NCI-H1048 (cell line): ENCODE measurements around the gene DUSP14.
"Not testable (repeated sequence)": the region's sequence is repeated elsewhere in the genome, so short reads cannot be mapped to it uniquely, and the experiment has no call there.

Source experiments
- DNase-seq: peaks from one replicate; lab custom pipeline; 2025; lab: John Stamatoyannopoulos, UW

Gene DUSP14, protein sequence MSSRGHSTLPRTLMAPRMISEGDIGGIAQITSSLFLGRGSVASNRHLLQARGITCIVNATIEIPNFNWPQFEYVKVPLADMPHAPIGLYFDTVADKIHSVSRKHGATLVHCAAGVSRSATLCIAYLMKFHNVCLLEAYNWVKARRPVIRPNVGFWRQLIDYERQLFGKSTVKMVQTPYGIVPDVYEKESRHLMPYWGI

DNA sequence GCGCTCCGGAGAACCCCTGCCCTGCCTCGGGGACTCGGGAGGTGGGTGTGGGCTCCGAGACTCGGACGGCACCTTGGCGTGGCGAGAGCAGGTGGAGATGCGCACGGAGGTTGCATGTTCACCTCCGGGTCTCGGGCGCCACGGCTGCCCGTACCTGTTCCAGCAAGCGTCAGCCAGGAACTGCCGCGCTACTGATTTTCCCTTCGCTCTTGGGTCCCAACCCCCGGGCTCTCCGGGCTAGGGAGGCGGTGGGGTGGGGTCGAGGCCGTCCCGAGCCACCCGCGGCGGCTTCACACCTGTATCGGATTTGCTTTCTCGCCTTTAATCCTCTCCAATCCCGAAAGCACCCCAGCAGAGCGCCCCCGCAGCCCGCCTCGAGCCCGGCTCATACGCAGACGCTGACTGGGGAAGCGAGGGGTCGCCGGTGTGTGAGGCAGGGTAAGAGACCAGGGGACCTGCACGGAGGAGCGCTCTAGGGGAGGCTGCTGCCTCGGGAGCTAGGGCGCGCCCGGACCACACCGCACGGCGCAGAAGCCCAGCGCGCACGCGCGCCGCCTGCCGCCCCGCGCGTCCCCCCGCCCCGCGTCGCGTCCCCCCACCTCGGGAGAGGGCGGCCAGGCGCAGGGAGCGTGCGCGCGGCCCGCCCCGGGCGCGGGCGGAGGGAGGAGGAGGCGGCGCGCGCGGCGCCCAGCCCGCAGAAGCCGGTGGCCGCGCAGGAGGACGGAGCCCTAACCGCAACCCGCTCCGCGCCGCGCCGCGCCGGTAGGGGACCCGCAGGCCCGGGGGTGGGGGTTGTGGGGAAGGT lies at the start of gene DUSP14:
Gene DUSP14, plus strand, starts transcription at position 695 of the 805 bp plus-strand sequence. CDS start 22,382 bp downstream, outside the sequence.
- DNase-seq = peak; percentile 78

DNA sequence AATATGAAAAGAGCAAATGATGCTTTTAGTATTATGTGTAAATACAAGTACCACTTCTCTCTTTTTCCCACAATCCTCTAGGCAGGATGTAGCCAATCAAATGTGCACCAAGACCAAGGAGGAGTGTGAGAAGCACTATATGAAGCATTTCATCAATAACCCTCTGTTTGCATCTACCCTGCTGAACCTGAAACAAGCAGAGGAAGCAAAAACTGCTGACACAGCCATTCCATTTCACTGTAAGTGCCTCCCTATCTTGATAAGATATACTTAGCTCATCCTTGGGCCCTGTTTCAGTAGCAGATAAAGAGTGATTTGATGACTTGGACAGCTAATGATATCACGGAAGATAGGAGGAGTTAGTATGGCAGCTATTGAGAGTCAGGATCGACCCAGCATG lies 49.3 kb upstream of the DUSP14 start:
- no peak for DNase-seq

DNA sequence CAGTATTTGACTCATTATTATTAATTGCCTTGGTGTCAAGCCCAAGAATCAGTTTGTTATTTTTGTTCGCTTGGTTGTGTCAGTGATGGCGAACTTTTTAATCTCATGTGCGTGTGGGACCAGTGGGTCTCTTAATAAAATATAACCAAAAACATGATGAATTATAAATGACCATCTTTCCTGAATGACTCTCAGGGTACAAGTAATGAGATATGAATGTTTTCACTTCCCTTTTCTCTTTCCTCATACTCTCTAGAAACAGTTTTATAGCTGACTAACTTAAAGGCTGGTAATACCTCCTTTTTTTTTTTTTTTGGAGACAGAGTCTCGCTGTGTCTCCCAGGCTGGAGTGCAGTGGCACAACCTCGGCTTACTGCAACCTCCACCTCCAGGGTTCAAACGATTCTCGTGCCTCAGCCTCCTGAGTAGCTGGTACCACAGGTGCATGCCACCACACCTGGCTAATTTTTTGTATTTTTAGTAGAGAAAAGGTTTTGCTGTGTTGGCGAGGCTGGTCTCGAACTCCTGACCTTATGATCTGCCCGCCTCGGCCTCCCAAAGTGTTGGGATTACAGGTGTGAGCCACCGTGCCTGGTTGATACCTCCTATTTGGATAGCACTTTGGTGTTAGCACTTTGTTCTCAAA lies 48.2 kb upstream of the DUSP14 start:
- not testable (repeated sequence) for DNase-seq

DNA sequence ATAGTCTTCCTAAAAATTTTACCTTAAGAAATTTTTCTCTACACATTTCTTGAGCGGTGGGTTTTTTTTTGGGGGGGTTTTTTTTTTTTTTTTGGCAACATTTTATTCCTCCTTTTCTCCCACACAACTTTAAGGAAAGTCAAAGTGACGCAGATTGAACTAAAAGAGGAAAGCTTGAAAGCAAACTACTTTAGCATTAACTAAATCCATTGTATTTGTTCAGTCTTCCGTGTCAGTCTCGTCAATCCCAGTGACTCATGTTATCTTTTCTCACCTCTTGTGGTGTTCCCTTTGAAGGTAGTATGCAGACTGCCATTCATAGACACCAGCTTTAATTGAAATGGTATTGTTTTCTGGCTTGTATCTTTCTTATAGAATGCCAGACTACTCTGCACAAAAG lies 43.7 kb upstream of the DUSP14 start:
- no peak for DNase-seq

DNA sequence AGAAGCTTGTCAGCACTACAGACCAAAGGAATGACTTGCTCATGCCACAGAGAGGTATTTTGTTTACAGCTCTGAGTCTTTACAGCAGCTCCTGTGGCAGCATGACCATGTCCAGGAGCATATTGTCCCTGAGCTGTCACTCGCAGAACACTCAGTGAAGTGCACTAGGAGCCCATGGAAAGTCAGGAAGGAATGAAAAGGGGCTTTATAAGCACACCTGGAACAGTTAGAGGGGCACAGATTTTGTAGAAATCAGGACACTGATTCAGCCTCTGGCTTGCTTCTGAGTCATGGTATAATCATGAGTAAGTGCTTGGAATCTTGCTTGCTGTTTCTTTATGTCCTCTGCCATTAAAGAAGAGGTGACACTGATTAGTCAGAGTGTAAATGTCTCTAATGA lies 42.0 kb upstream of the DUSP14 start:
- DNase-seq = no peak

DNA sequence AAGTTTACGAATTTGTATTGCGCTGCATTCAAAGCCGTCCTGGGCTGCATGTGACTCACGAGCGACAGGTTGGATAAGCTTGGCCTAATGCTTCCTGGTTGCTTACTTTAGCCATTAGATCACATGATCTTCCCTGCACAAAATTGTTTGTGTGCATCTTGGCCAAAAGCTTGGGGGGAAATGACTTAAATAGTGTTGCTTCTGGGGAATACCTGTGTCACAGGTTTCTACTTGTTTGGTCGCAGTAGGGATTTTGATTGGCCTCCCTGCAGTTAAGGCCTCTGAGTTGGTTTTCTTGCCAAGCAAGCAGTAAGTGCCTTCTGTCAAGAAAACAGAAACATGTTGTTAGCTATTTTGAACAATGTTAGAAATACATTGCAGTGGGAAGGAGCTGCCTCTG lies 39.6 kb upstream of the DUSP14 start:
- DNase-seq = no peak

DNA sequence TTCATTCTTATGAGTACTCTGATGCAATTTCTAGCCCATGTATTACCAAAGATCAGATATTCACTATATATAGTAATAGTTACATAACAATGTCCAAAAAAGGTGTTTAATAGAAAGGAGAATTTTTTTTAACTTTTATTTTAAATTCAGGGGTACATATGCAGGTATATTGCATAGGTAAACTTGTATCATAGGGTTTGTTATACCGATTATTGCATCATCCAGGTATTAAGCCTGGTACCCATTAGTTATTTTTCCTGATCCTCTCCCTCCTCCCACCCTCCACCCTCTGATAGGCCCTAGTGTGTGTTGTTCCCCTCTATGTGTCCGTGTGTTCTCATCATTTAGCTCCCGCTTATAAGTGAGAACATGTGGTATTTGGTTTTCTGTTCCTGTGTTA lies 31.9 kb upstream of the DUSP14 start:
- DNase-seq = not testable (repeated sequence)

DNA sequence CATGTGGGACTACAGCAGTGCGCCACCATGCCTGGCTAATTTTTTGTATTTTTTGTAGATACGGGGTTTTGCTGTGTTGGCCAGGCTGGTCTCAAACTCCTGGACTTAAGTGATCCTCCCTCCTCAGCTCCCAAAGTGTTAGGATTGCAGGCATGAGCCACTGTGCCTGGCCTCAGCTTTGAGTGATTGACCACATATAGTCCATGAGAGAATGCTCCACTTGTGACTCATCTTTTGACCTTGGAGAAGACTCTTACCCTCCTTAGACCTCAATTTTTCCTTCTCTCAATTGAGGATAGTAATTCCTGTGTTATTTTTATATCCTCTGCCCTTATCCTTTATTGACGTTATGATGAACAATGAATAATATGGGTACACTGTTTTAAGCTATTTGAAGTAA lies 30.9 kb upstream of the DUSP14 start:
- DNase-seq = no peak

DNA sequence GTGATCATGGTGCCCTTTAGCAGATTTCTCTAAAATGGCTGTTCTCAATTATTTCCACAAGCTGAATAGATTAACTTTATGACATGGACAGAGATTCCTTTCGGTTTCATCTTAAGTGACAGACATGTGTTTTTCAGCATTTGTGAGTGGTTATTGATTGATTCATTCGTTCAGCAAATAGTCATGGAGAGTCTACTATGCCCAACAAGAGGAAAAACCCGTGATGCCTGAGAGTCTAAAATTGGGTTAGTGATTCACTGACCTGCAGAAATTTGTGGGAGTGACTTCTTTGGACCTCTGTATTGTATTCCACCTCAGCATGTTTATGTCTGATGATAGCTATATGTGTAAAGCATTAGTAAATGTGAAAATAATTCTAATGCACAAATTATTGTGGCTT lies 28.0 kb upstream of the DUSP14 start:
- no peak for DNase-seq

DNA sequence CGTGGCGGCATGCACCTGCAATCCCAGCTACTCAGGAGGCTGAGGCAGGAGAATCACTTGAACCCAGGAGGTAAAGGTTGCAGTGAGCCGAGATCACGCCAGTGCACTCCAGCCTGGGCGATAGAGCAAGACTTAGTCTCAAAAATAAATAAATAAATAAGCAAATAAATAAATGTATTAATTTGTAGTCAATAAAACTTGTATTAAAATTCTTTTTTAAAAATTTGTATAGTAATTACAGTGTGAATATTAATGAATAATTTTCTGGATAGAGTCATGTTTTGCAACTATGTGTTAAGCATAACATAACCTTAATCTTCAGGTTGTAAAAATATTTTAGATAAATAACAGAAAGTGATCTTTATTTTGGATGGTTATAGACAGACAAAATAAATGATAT lies 27.2 kb upstream of the DUSP14 start:
- DNase-seq = no peak

DNA sequence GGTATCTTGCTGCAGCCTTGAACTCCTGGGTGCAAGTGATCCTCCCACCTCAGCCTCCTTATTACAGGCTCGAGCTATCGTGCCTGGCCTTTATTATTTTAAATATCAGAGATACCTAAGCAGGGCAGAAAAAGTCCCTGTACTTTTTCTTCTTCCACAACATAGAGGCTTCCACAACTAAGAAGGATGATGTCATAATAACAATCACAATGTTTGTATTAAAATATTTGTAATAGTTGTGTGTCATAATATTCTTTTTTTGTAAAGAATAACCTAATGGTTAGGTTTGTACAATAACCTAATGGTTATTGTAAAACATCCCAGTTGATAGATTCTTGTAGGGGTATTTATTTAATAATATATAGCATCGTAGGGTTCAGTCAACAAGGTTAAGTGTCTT lies 26.7 kb upstream of the DUSP14 start:
- no peak for DNase-seq

DNA sequence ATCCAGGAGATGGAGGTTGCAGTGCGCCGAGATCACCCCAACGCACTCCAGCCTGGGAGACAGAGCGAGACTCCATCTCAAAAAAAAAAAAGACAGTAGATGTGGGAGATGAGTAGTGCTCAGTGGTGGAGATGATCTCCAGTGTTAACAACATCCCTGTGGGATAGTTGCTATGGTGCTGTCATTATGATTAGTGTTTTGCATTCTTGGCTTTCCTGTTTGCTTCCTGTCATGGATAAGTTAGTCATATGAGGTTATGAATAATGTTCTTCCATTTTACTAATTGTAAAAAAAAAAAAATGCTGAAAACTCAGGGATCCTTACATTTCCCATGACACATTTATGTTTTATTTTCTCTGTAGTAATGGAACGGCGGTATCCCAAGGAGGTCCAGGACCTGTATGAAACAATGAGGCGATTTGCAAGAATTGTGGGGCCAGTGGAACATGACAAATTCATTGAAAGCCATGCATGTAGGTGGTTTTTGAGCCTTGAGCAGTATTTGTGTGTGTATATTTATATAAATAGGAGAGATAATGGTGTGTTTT lies 24.5 kb upstream of the DUSP14 start:
- DNase-seq = no peak

DNA sequence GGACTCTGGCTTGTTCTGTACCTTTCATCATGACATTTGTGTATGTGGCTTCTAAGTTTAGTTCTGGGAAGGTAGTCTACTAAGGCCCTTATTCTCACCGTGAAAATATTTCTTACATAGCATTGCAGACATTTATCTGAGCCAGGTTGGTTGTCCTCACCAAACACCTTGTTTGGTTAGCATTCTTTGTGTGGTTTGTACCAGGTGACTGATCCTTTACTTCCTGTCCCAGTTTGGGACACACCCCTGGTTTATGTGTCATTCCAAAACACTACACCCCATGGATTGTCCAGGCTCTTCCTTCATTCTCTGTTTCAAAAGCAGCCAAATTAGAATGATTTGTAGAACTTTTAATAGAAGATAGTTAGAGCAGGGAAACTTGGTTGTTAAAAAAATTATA lies 23.2 kb upstream of the DUSP14 start:
- DNase-seq = no peak

DNA sequence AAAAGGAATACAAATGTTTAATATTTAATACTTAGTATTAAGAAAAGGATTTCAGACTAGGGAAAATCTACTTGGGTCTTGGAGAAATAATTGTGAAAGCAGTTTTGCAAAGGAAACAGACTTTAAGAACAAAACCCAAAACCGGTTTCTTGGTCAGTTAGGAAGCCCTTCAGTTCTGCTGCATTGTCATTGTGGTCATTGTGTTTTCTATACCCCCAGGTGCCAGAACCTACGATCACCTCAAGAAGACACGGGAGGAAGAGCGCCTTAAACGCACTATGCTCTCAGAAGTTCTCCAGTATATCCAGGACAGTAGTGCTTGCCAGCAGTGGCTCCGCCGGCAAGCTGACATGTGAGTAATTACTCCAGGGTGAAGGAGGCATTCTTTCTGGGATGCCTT lies 19.5 kb upstream of the DUSP14 start:
- no peak for DNase-seq

DNA sequence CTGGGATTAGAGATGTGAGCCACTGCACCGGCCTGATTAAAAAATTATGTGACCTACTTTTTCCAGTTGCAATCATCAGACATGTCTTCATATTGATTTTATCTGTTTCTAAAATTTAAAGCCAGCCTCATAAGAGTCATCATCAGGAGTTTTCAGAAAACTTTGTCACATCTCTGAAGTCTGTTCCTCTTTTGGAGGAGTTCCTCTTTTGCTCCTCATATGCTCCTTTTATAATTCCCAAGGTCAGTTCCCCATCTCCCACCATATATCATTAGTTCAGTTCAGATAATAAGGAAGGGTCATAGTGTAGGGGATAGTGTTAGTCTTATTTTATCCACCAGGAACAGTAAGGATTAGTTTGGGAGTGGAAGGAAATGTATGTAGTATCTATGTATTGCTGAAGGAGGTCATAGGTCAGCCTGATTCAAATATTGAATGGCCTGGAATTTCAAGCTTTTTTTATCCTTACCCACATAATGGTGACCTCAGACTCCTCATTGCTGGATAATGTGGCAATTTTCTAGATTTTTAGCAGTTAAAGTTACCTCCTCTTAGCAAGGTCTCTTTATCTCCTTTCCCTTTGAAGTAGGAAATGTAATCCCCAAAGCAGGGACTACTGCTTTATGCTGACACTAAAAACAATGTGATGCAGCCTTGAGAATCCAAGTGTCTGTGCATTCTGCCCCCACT lies 13.8 kb upstream of the DUSP14 start:
- DNase-seq = no peak

DNA sequence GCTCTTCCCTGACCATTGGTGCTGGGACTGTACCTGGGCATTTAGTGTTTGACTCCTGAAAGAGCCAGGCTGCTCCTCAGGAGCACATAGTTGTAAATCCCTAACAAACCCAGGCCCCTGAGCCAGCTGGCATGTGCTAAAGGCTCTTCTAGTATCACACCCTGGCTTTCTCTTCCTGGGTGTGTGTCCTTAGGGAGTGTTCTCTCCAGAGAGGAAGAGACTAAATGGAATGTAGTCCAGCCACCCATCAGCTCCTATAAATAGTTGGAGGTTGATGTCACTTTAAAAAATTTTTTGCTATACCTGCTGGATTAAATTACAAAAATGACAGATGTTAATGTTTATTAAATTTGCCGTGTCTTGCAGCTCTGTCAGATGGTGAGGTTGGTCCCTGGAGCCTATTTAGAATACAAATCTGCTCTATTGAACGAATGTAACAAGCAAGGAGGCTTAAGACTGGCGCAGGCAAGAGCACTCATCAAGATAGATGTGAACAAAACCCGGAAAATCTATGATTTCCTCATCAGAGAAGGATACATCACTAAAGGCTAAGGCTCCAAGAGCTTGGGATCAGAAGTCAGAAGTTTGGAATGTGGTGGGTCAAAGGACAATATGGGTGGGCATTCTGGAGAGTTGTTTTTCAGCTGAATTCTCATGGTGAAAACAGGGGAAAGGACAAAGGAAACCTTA lies 13.1 kb upstream of the DUSP14 start:
- DNase-seq = no peak

DNA sequence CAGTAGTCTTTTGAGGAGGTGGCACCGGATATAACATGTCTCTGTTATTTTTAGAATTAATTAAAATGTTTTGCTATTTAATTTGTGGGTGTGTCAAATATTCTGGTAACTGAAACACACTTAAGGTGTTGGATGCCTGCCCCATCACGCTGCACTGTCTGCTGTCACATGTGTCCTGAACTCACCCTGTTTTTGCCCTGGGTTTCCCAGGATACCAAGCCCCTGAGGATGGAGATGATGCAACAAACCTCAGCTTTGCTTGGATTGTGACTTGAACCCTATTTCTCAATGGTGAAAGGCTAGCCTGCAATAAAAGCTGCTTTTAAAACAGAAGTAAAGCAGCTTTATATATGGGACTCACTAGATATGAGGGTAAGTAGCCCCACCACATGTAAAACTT lies 11.5 kb upstream of the DUSP14 start:
- DNase-seq = no peak

DNA sequence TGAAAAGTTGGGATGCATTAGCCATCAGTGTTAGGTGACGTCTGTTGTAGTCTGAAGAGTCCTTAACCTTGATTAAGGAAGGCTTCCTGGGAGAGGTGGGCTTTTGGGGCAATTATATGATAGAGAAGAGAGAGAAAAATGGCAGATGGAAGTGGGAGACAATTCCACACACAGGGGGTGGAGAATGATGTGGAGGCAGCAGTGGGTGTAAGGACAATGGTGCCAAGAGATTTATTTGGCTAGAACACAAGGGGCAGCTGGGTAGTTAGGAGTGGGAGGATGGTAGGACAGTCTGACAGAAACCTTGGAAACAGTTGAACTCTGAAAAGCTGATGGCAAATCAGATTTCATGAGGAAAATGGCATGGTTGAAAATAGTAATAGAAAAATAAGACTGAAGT lies 10.7 kb upstream of the DUSP14 start:
- no peak for DNase-seq

DNA sequence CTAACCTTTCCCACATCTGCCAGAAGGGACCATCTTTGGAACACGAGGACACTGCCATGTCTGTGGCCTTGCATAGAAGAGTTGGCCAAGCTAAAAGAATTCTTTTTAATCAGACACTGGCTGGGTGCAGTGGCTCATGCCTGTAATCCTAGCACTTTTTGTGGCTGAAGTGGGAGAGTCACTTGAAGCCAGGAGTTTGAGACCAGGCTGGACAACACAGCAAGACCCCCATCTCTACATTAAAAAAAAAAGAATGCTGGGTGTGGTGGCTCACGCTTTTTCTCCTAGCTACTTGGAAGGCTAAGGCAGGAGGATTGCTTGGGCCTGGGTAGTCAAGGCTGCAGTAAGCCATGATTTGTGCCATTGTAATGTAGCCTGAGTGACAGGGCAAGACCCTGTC lies 9.3 kb upstream of the DUSP14 start:
- no peak for DNase-seq

DNA sequence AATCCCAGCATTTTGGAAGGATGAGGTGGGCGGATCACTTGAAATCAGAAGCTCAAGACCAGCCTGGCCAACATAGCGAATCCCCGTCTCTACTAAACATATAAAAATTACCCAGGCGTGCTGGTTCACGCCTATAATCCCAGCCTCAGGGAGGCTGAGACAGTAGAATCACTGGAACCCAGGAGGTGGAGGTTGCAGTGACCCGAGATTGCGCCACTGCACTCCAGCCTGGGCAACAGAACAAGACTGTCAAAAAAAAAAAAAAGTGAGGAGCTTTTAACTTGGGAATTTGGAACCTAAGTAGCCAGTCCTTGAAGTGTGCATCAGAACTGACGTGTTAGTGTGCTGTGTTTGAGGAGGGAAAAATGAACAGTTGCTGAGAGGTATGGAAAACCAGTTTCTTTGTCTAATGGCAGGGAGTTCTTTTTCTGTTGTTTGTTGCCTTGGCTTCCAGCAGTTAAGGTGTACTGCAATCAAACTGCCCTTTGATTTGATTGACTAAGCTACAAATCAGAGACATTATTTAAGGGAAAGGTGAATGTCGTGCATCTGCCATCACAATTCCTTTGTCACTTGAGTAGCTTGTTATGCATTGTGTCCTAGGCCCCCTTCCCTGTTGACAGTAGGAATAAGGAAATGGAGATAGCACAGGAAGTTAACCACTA lies 8.6 kb upstream of the DUSP14 start:
- DNase-seq = no peak

DNA sequence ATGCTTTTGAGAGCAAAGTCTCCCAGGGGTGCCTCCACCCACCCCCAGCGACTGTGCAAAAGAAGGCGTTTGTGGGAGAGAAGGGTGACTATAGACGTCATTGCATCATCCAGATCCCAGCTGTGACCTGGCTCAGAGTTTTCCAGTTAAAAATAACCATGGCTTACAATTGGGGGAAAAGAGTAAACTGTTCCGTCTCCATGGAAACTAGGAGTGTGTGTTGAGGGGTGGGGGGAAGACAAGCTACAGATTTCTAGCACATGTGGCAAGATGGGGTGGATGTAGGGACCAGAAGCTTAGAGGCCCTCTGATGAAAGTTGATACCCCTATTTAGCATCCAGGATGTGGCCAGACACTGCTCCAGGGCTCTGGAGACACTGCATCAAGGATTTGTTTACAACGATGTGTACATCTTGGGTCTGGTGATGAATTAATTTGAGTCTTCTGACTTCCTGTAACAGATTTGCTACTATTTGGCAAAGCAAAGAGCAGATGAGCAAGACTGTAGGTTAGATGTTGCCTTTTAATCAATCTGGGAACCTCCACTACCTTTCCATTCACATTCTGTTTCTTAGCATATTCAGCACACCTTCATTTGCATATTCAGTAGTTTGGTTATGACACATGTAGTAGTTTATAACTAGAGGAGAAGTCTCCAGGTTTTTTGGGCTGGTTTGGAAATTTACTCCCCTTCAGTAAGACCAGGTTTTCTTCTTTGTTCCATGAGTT lies 6.2 kb upstream of the DUSP14 start:
- DNase-seq = no peak
